Activated naive CD8-positive, alpha-beta T cell treated with anti-CD3 and anti-CD28 coated beads, Interleukin-2, amount 50 U/mL, for 24 hours (primary cell): ENCODE results near the gene SETD4.

Experiments
- ATAC-seq: fragments of 150-1000 bp; cut with Tn5 transposase; one replicate; pipeline ENCODE4 v1.10.0; 2021
- DNase-seq: peaks from one replicate; pipeline ENCODE4 v3.0.0; 2021
- H3K27ac Mint-ChIP-seq: one replicate; pipeline ENCODE4 v1.8.0; 2021; ENCODE audit warnings: mild to moderate bottlenecking, mixed read lengths
- H3K27me3 Mint-ChIP-seq: one replicate; pipeline ENCODE4 v1.8.0; 2021; ENCODE audit warnings: mixed read lengths
- H3K36me3 Mint-ChIP-seq: one replicate; pipeline ENCODE4 v1.8.0; 2021; ENCODE audit warnings: low read depth, mixed read lengths
- H3K4me1 Mint-ChIP-seq: one replicate; pipeline ENCODE4 v1.8.0; 2021; ENCODE audit warnings: mixed read lengths
- H3K4me3 Mint-ChIP-seq: one replicate; pipeline ENCODE4 v1.8.0; 2021; ENCODE audit warnings: mild to moderate bottlenecking, moderate library complexity, mixed read lengths
- H3K9me3 Mint-ChIP-seq: one replicate; pipeline ENCODE4 v1.8.0; 2021; ENCODE audit warnings: mixed read lengths

The SETD4 gene

GRCh38 chr21:36069713-36070583 lies 9.6 kb upstream of the SETD4 start, which contains the start of gene CBR1:
Gene CBR1, plus strand, starts transcription at chr21:36070024. Its CDS starts 92 bp downstream, at chr21:36070116.
- peak; percentile 97 for ATAC-seq
- Mint-ChIP-seq H3K36me3 (peaks cover 32% of the 10 kb centered on the region), H3K4me1 (peaks cover 50% of the 10 kb centered on the region), H3K4me3 (peak within 1 kb of the TSS; percentile 85), H3K27ac (peak within 1 kb of the TSS; percentile 80), H3K27me3 (no peaks in the 10 kb centered on the region), H3K9me3 (peaks cover 10% of the 10 kb centered on the region)
- DNase-seq, result peak; percentile 88

DNA sequence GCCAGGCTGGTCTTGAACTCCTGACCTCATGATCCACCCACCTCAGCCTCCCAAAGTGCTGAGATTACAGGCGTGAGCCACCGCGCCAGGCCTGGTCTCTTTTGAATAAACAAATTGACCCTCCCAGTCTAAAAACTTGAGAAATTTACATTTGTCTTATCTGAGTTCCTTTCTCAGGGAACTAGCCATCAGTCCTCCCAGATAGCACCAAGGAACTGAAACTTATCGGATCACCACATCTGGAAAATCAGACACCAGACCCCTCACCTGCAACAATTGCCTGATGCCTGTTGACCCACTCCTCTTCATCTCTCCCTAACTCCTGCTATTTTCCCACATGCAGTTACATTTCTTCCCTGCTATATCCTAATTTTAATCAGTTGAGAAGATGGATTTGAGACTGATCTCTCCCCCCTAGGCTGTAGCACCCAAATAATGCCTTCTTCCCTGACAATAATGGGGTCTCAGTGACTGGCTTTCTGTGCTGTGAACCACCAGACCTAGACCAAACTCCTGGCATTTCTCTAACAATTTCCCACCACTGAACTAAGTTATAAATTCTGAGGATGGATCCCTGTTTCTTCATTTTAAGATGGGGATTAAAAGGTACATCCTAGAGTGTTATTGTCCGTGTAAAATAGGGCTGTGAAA lies 8.5 kb upstream of the SETD4 start:
- Mint-ChIP-seq H3K36me3 (peaks cover 32% of the 10 kb centered on the region), H3K27ac (no peak overlapping the region), H3K4me1 (peaks cover 51% of the 10 kb centered on the region), H3K4me3 (peak overlapping the region; percentile 5), H3K27me3 (no peaks in the 10 kb centered on the region), H3K9me3 (peaks cover 10% of the 10 kb centered on the region)
- ATAC-seq (no peak), DNase-seq (no peak)

DNA sequence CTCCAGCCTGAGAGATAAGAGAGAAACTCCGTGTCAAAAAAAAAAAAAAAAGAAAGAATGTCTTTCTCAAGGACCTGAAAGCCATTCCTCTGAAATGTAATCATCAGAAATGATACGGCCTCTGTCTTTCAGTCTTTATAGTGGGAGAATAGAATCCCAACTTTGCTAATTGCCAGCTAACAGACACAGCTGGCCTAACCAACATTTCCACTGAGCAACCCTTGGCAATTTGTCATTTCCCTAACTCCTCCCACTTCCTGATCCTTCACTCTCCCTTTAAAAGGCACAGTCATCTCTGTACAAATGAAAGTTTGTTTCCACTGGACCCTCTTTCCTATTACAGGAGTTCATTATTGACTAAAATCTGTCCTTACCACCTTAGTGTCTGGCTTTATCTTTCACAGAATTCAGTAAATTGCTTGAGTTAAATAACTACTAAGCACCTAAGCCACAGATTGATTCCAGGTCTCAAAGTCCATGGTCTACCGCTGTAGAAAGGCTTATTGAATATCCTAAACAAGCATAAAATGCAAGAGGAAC lies 5.2 kb upstream of the SETD4 start:
- no peak for DNase-seq
- H3K4me3 Mint-ChIP-seq, result peak overlapping the region; percentile 7
- H3K4me1 Mint-ChIP-seq, result peaks cover 35% of the 10 kb centered on the region
- H3K27ac Mint-ChIP-seq, result peak overlapping the region; percentile 76
- no peaks in the 10 kb centered on the region for H3K27me3 Mint-ChIP-seq
- H3K36me3 Mint-ChIP-seq, result peaks cover 10% of the 10 kb centered on the region
- peak; percentile 45 for ATAC-seq
- peaks cover 10% of the 10 kb centered on the region for H3K9me3 Mint-ChIP-seq

DNA sequence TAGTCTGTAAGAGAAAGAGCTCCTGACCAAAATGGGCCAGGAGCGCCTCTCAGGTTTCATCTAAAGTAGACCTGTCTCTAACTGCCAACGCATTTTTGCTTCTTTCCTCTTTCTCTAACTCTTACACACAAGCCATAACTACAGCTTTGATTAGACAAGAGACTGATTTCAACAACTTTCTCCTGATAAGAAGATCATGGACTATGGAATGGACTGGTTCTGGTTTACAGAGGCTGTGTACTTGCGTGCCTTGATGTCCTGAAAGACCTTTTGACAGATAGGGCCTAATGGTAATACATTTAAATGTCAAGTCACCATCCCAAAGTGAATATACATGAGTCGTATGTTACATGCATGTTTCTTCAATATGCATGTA lies 3.7 kb upstream of the SETD4 start:
- peaks cover 29% of the 10 kb centered on the region for H3K4me1 Mint-ChIP-seq
- ATAC-seq, result no peak
- H3K27me3 Mint-ChIP-seq, result no peaks in the 10 kb centered on the region
- no peak for DNase-seq
- no peak overlapping the region for H3K27ac Mint-ChIP-seq
- peaks cover 4% of the 10 kb centered on the region for H3K9me3 Mint-ChIP-seq
- H3K4me3 Mint-ChIP-seq, result no peak overlapping the region
- peaks cover 8% of the 10 kb centered on the region for H3K36me3 Mint-ChIP-seq

GRCh38 chr21:36063375-36064084 lies 3.2 kb upstream of the SETD4 start:
- no peak for DNase-seq
- no peak overlapping the region for H3K4me3 Mint-ChIP-seq
- H3K27ac Mint-ChIP-seq, result no peak overlapping the region

GRCh38 chr21:36061445-36061844 lies 1.1 kb upstream of the SETD4 start:
- Mint-ChIP-seq H3K36me3 (peaks cover 26% of the 10 kb centered on the region), H3K27me3 (no peaks in the 10 kb centered on the region), H3K27ac (no peak overlapping the region), H3K4me3 (no peak overlapping the region), H3K9me3 (no peaks in the 10 kb centered on the region), H3K4me1 (peaks cover 41% of the 10 kb centered on the region)
- ATAC-seq (no peak), DNase-seq (no peak)

More at GRCh38 chr21:36063375-36064084, 3.2 kb upstream of the SETD4 start:
- H3K36me3 Mint-ChIP-seq, result peaks cover 8% of the 10 kb centered on the region
- H3K9me3 Mint-ChIP-seq, result no peaks in the 10 kb centered on the region
- peaks cover 31% of the 10 kb centered on the region for H3K4me1 Mint-ChIP-seq
- no peaks in the 10 kb centered on the region for H3K27me3 Mint-ChIP-seq
- no peak for ATAC-seq

GRCh38 chr21:36059823-36060158 lies 535 bp downstream of the SETD4 start:
- peaks cover 41% of the 10 kb centered on the region for H3K36me3 Mint-ChIP-seq
- H3K4me1 Mint-ChIP-seq, result peaks cover 25% of the 10 kb centered on the region
- no peak for DNase-seq

DNA sequence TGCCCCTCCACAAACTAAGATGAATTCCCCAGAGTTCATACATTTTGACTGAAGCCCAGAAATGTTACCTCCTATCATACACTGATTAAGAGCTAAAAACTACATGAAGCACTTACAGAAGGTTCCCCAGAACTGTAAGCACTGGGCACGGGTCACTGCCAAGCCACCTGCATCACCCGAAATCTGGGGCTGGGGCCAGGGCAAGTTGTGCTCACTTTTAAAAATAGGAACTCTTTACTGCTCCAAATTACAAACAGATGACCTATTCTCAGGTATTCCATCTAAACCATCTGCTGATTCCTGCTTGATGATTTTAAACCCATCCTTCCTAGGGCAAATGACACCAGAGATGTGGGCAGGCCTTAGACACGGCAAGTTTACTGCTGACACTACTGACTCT lies 4.8 kb downstream of the SETD4 start:
- peaks cover 34% of the 10 kb centered on the region for H3K4me1 Mint-ChIP-seq
- no peak overlapping the region for H3K27ac Mint-ChIP-seq
- ATAC-seq (no peak), DNase-seq (no peak)
- peaks cover 56% of the 10 kb centered on the region for H3K36me3 Mint-ChIP-seq
- H3K9me3 Mint-ChIP-seq, result no peaks in the 10 kb centered on the region
- H3K4me3 Mint-ChIP-seq, result no peak overlapping the region
- H3K27me3 Mint-ChIP-seq, result no peaks in the 10 kb centered on the region

More at GRCh38 chr21:36059823-36060158, 535 bp downstream of the SETD4 start:
- Mint-ChIP-seq H3K27ac (peak overlapping the region; percentile 95), H3K9me3 (no peaks in the 10 kb centered on the region), H3K4me3 (peak overlapping the region; percentile 92), H3K27me3 (no peaks in the 10 kb centered on the region)
- peak; percentile 12 for ATAC-seq

- Mint-ChIP-seq H3K36me3 (peaks cover 64% of the 10 kb centered on the region), H3K9me3 (no peaks in the 10 kb centered on the region), H3K27ac (no peak overlapping the region), H3K4me1 (peaks cover 28% of the 10 kb centered on the region), H3K27me3 (no peaks in the 10 kb centered on the region), H3K4me3 (no peak overlapping the region)
- DNase-seq (no peak), ATAC-seq (no peak)
Measured at GRCh38 chr21:36053715-36054062, 6.6 kb downstream of the SETD4 start.

DNA sequence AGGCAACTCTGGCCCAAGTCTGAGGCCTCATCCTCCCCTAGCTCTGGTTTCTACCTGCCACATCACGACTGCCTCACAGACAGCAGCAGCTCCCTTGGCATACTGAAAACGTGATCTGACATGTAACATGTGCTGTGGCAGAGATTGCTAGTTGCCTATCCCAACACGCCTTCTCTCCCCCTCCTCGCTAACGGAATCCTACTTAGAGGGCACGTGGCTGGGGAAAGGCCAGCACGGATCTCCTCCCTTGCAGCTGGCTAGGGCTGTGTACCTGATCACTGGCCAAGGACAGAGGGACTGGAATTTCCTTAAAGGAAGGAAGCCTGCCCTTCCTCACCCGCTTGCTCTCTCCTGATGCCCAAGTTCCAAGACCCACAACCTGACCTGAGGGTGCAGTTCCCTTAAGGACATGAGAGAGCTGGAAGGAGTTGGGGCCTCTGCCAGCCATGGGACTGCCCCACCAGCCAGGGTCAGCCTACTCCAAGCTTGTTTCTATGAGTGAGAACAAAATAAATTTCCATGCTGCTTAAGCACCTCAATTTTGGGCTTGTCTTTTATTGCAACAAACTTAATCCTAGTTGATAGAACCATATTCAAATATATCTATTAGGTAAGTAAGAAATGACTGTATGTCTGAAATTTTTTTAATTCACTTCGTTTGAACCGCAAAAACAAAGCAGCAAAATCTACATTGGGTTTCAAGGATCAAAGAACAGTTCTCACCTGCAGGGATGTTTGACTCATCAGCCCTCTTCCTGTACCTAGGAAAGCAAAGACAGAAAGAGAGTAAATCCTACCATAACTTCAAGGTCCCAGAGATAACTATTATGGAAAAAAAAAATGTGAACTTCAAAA lies 7.2 kb downstream of the SETD4 start:
- no peak for DNase-seq
- peaks cover 65% of the 10 kb centered on the region for H3K36me3 Mint-ChIP-seq
- no peak overlapping the region for H3K4me3 Mint-ChIP-seq
- H3K27ac Mint-ChIP-seq, result no peak overlapping the region
- no peaks in the 10 kb centered on the region for H3K9me3 Mint-ChIP-seq
- peaks cover 28% of the 10 kb centered on the region for H3K4me1 Mint-ChIP-seq
- ATAC-seq, result no peak
- H3K27me3 Mint-ChIP-seq, result no peaks in the 10 kb centered on the region

DNA sequence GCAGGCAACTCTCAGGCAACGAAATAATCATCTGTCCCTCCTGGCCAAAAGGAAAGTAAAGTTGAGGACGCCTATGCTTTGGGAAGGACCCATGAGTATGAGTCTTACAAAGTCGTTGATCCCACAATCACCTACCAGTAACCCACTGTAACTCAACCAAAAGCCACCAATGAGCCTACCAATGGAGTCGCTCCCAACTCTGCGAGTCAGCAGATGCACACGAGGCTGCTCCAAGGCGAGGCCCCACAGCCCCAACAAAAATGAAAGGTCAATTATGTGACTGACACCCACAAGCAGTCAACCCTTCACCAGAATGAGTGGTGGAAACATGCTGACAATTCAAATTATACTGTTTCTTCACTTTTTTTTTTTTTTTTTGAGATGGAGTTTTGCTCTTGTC lies 12.0 kb downstream of the SETD4 start:
- DNase-seq (no peak), ATAC-seq (peak; percentile 85)
- Mint-ChIP-seq H3K9me3 (no peaks in the 10 kb centered on the region), H3K36me3 (peaks cover 52% of the 10 kb centered on the region), H3K4me1 (peaks cover 16% of the 10 kb centered on the region), H3K27me3 (no peaks in the 10 kb centered on the region), H3K4me3 (no peak overlapping the region), H3K27ac (peak overlapping the region; percentile 68)

DNA sequence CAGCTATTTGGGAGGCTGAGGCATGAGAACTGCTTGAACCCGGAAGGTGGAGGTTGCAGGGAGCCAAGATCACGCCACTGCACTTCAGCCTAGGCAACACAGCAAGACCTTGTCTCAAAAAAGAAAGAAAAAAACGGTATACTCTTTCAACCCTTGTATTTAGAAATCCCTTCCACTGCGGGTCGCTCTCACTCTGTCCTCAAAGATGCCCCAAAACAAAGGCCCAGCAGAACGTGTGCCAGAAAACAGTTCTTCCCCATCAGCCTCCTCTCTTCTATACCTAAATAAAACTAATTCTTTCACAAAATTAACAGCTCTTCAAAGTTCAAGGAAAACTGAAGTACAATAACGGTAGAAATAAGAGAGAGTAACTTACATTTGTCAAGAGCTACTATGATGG lies 13.2 kb downstream of the SETD4 start:
- Mint-ChIP-seq H3K27me3 (no peaks in the 10 kb centered on the region), H3K36me3 (peaks cover 44% of the 10 kb centered on the region), H3K27ac (no peak overlapping the region), H3K4me1 (peaks cover 11% of the 10 kb centered on the region), H3K9me3 (no peaks in the 10 kb centered on the region), H3K4me3 (no peak overlapping the region)
- ATAC-seq (no peak), DNase-seq (no peak)

DNA sequence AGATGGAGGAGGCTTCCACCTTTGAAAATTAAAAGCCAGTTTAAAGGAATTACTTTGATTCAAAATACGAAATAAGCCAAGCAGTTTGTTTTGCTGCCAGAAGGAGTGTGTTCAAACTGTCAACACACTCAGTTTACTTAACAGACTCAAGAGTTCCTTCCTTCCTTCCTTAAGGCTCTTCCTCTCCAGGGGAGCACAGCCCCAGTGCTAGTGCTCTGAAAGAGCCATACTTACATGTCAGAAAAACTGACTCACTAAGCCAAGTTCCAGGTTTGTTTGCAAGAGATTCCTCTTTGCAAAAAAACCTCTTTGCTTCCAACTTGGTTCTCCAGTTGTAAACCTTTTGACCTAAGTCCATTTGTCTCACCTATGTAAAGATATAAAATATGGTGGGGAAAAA lies 14.3 kb downstream of the SETD4 start:
- DNase-seq (no peak), ATAC-seq (no peak)
- Mint-ChIP-seq H3K4me3 (no peak overlapping the region), H3K27ac (no peak overlapping the region), H3K36me3 (peaks cover 50% of the 10 kb centered on the region), H3K4me1 (peaks cover 11% of the 10 kb centered on the region), H3K9me3 (no peaks in the 10 kb centered on the region), H3K27me3 (no peaks in the 10 kb centered on the region)

- no peak overlapping the region for H3K4me3 Mint-ChIP-seq
- no peak for ATAC-seq
- peaks cover 10% of the 10 kb centered on the region for H3K4me1 Mint-ChIP-seq
- DNase-seq, result no peak
- H3K27me3 Mint-ChIP-seq, result no peaks in the 10 kb centered on the region
- no peaks in the 10 kb centered on the region for H3K9me3 Mint-ChIP-seq
- H3K27ac Mint-ChIP-seq, result no peak overlapping the region
- H3K36me3 Mint-ChIP-seq, result peaks cover 41% of the 10 kb centered on the region
Measured at GRCh38 chr21:36044056-36044455, 16.3 kb downstream of the SETD4 start.
